Activated CD4-positive, alpha-beta T cell treated with anti-CD3 and anti-CD28 coated beads, Interleukin-2, amount 10 ng/mL, durations not matched to agents 24 days and 14 days (primary cell): ENCODE measurements around the gene BOC. TPM values are rescaled to one million over a fixed set of nuclear protein-coding genes. Genes with fewer than 3 reads are reported as not detected.

Experiments
- DNase-seq: peaks from one replicate; pipeline ENCODE4 v3.0.0; 2022
- H3K27ac Mint-ChIP-seq: one replicate; pipeline ENCODE4 v1.8.0; 2022; ENCODE audit warnings: mild to moderate bottlenecking, mixed read lengths
- H3K27me3 Mint-ChIP-seq: one replicate; pipeline ENCODE4 v1.8.0; 2022; ENCODE audit warnings: mixed read lengths
- H3K36me3 Mint-ChIP-seq: one replicate; pipeline ENCODE4 v1.8.0; 2022; ENCODE audit warnings: low read depth, mild to moderate bottlenecking, mixed read lengths
- H3K4me1 Mint-ChIP-seq: one replicate; pipeline ENCODE4 v1.8.0; 2021; ENCODE audit warnings: mixed read lengths
- H3K4me3 Mint-ChIP-seq: one replicate; pipeline ENCODE4 v1.8.0; 2022; ENCODE audit warnings: mild to moderate bottlenecking, moderate library complexity, mixed read lengths
- H3K9me3 Mint-ChIP-seq: one replicate; pipeline ENCODE4 v1.8.0; 2021; ENCODE audit warnings: mixed read lengths
- intact Hi-C: fragments of 100-400 bp; cut with micrococcal nuclease; formaldehyde crosslinking; loops from one replicate; pipeline ENCODE4 v1.15.1; 2023
- total RNA-seq: library from RNA; stranded (reverse); gene quantifications from 2 replicates; pipeline ENCODE4 v1.2.3, GENCODE V29; 2022

BOC gene
- total RNA-seq, 1 donor from 2014 or later: 1.4 TPM

- no peak for DNase-seq
- peaks cover 9% of the 10 kb centered on the region for H3K4me1 Mint-ChIP-seq
- intact Hi-C loops: loop anchor here (10.0 kb wide), 1 partner anchor 156 kb away; no protein-coding TSS in a partner anchor
- peak overlapping the region; percentile 77 for H3K4me3 Mint-ChIP-seq
- H3K36me3 Mint-ChIP-seq: peaks cover 3% of the 10 kb centered on the region
- H3K27ac Mint-ChIP-seq: no peak overlapping the region
- peaks cover 84% of the 10 kb centered on the region for H3K27me3 Mint-ChIP-seq
- H3K9me3 Mint-ChIP-seq: no peaks in the 10 kb centered on the region
Measured at GRCh38 chr3:113210604-113211329, 590 bp upstream of the BOC start.

GRCh38 chr3:113212150-113212843, 940 bp downstream of the BOC start:
- no peaks in the 10 kb centered on the region for H3K9me3 Mint-ChIP-seq
- peaks cover 9% of the 10 kb centered on the region for H3K4me1 Mint-ChIP-seq
- H3K4me3 Mint-ChIP-seq: peak overlapping the region; percentile 75
- peaks cover 3% of the 10 kb centered on the region for H3K36me3 Mint-ChIP-seq
- intact Hi-C loops: loop anchor here (10.0 kb wide), 1 partner anchor 157 kb away; no protein-coding TSS in a partner anchor
- H3K27me3 Mint-ChIP-seq: peaks cover 79% of the 10 kb centered on the region
- peak; percentile 63 for DNase-seq
- peak overlapping the region; percentile 2 for H3K27ac Mint-ChIP-seq

- H3K27me3 Mint-ChIP-seq: peaks cover 73% of the 10 kb centered on the region
- peaks cover 3% of the 10 kb centered on the region for H3K36me3 Mint-ChIP-seq
- peaks cover 9% of the 10 kb centered on the region for H3K4me1 Mint-ChIP-seq
- intact Hi-C loops: loop anchor here (10.0 kb wide), 1 partner anchor 158 kb away; no protein-coding TSS in a partner anchor
- no peak for DNase-seq
- peak overlapping the region; percentile 75 for H3K4me3 Mint-ChIP-seq
- H3K9me3 Mint-ChIP-seq: no peaks in the 10 kb centered on the region
- no peak overlapping the region for H3K27ac Mint-ChIP-seq
Measured at GRCh38 chr3:113212844-113213375, 1.6 kb downstream of the BOC start.

GRCh38 chr3:113213896-113214587, 2.7 kb downstream of the BOC start:
- no peak for DNase-seq
- Mint-ChIP-seq H3K27me3 (peaks cover 63% of the 10 kb centered on the region), H3K27ac (no peak overlapping the region), H3K9me3 (no peaks in the 10 kb centered on the region), H3K4me3 (no peak overlapping the region), H3K36me3 (peaks cover 3% of the 10 kb centered on the region), H3K4me1 (peaks cover 9% of the 10 kb centered on the region)
- intact Hi-C loops: loop anchor here (10.0 kb wide), 1 partner anchor 159 kb away; no protein-coding TSS in a partner anchor

- Mint-ChIP-seq H3K4me3 (no peak overlapping the region), H3K9me3 (no peaks in the 10 kb centered on the region), H3K36me3 (peaks cover 3% of the 10 kb centered on the region), H3K4me1 (peaks cover 9% of the 10 kb centered on the region), H3K27ac (no peak overlapping the region), H3K27me3 (peaks cover 54% of the 10 kb centered on the region)
- intact Hi-C loops: loop anchor here (10.0 kb wide), 1 partner anchor 160 kb away; no protein-coding TSS in a partner anchor
- no peak for DNase-seq
Measured at GRCh38 chr3:113214917-113215595, 3.7 kb downstream of the BOC start.

GRCh38 chr3:113216393-113216792, 5.0 kb downstream of the BOC start:
- Mint-ChIP-seq H3K9me3 (no peaks in the 10 kb centered on the region), H3K27ac (no peak overlapping the region), H3K4me3 (no peak overlapping the region), H3K27me3 (peaks cover 47% of the 10 kb centered on the region), H3K4me1 (peaks cover 7% of the 10 kb centered on the region), H3K36me3 (peaks cover 3% of the 10 kb centered on the region)
- intact Hi-C loops: loop anchor here (10.0 kb wide), 1 partner anchor 162 kb away; no protein-coding TSS in a partner anchor
- DNase-seq: no peak

- no peaks in the 10 kb centered on the region for H3K4me1 Mint-ChIP-seq
- no peaks in the 10 kb centered on the region for H3K36me3 Mint-ChIP-seq
- no peak overlapping the region for H3K27ac Mint-ChIP-seq
- H3K9me3 Mint-ChIP-seq: no peaks in the 10 kb centered on the region
- intact Hi-C loops: loop anchor here (10.0 kb wide), 1 partner anchor 163 kb away; no protein-coding TSS in a partner anchor
- peaks cover 44% of the 10 kb centered on the region for H3K27me3 Mint-ChIP-seq
- H3K4me3 Mint-ChIP-seq: no peak overlapping the region
- no peak for DNase-seq
Measured at GRCh38 chr3:113218011-113218680, 6.8 kb downstream of the BOC start.

GRCh38 chr3:113218681-113219045, 7.3 kb downstream of the BOC start:
- H3K4me3 Mint-ChIP-seq: no peak overlapping the region
- H3K9me3 Mint-ChIP-seq: no peaks in the 10 kb centered on the region
- no peaks in the 10 kb centered on the region for H3K36me3 Mint-ChIP-seq
- H3K27ac Mint-ChIP-seq: no peak overlapping the region
- peaks cover 2% of the 10 kb centered on the region for H3K4me1 Mint-ChIP-seq
- intact Hi-C loops: loop anchor here (10.0 kb wide), 1 partner anchor 164 kb away; no protein-coding TSS in a partner anchor
- H3K27me3 Mint-ChIP-seq: peaks cover 39% of the 10 kb centered on the region
- no peak for DNase-seq

GRCh38 chr3:113219605-113220300, 8.4 kb downstream of the BOC start:
- intact Hi-C loops: loop anchor here (10.0 kb wide), 1 partner anchor 165 kb away; no protein-coding TSS in a partner anchor
- H3K4me1 Mint-ChIP-seq: peaks cover 9% of the 10 kb centered on the region
- no peak overlapping the region for H3K27ac Mint-ChIP-seq
- H3K36me3 Mint-ChIP-seq: no peaks in the 10 kb centered on the region
- H3K9me3 Mint-ChIP-seq: no peaks in the 10 kb centered on the region
- no peak for DNase-seq
- H3K4me3 Mint-ChIP-seq: no peak overlapping the region
- peaks cover 32% of the 10 kb centered on the region for H3K27me3 Mint-ChIP-seq

GRCh38 chr3:113220721-113221120, 9.4 kb downstream of the BOC start:
- H3K27ac Mint-ChIP-seq: no peak overlapping the region
- intact Hi-C loops: no loop called here
- no peak for DNase-seq
- peaks cover 25% of the 10 kb centered on the region for H3K27me3 Mint-ChIP-seq
- H3K36me3 Mint-ChIP-seq: no peaks in the 10 kb centered on the region
- H3K9me3 Mint-ChIP-seq: no peaks in the 10 kb centered on the region
- peaks cover 9% of the 10 kb centered on the region for H3K4me1 Mint-ChIP-seq
- H3K4me3 Mint-ChIP-seq: no peak overlapping the region

GRCh38 chr3:113221721-113222257, 10.4 kb downstream of the BOC start:
- no peak for DNase-seq

GRCh38 chr3:113222451-113223086, 11.2 kb downstream of the BOC start:
- peaks cover 9% of the 10 kb centered on the region for H3K4me1 Mint-ChIP-seq
- H3K27me3 Mint-ChIP-seq: peaks cover 21% of the 10 kb centered on the region
- H3K9me3 Mint-ChIP-seq: no peaks in the 10 kb centered on the region
- no peaks in the 10 kb centered on the region for H3K36me3 Mint-ChIP-seq
- no peak overlapping the region for H3K27ac Mint-ChIP-seq
- intact Hi-C loops: no loop called here
- no peak for DNase-seq
- no peak overlapping the region for H3K4me3 Mint-ChIP-seq

More at GRCh38 chr3:113221721-113222257, 10.4 kb downstream of the BOC start:
- Mint-ChIP-seq H3K4me3 (no peak overlapping the region), H3K27me3 (peaks cover 21% of the 10 kb centered on the region), H3K4me1 (peaks cover 9% of the 10 kb centered on the region), H3K36me3 (no peaks in the 10 kb centered on the region), H3K27ac (no peak overlapping the region), H3K9me3 (no peaks in the 10 kb centered on the region)
- intact Hi-C loops: no loop called here
